K562 (cell line): ENCODE results near the gene F2RL1. TPM values are rescaled to one million over a fixed set of nuclear protein-coding genes. Genes with fewer than 3 reads are reported as not detected.

Experiments
- CAMTA2 ChIP-seq: fragments of 250-450 bp; sonication (Bioruptor Pico); conservative IDR thresholded peaks from 2 replicates; pipeline ENCODE4 v1.5.1; 2022
- ESRRA ChIP-seq: fragments of 450-650 bp; IDR thresholded peaks from 2 replicates; pipeline ENCODE4 v1.6.1; 2014; ENCODE audit warnings: low read depth, mild to moderate bottlenecking, moderate library complexity, borderline replicate concordance
- KLF10 ChIP-seq: fragments of 250-450 bp; sonication (Bioruptor Pico); IDR thresholded peaks from 2 replicates; pipeline ENCODE4 v1.6.1; 2021; ENCODE audit warnings: matching md5 sums
- MTA1 ChIP-seq: fragments of 450-650 bp; IDR thresholded peaks from 2 replicates; pipeline ENCODE4 v1.6.1; 2017; ENCODE audit warnings: borderline replicate concordance
- NCOA4 ChIP-seq: fragments of 450-650 bp; IDR thresholded peaks from 2 replicates; pipeline ENCODE4 v1.6.1; 2018; ENCODE audit warnings: mild to moderate bottlenecking; ENCODE audit not compliant: partially characterized antibody
- NFIC ChIP-seq: fragments of 450-650 bp; IDR thresholded peaks from 2 replicates; pipeline ENCODE4 v1.6.1; 2017; ENCODE audit warnings: mild to moderate bottlenecking, inconsistent platforms
- SMARCA5 ChIP-seq: fragments of 450-650 bp; IDR thresholded peaks from 2 replicates; pipeline ENCODE4 v1.6.1; 2016
- TSHZ1 ChIP-seq: fragments of 250-450 bp; sonication (Bioruptor Pico); IDR thresholded peaks from 2 replicates; pipeline ENCODE4 v1.4.0; 2020; ENCODE audit warnings: mild to moderate bottlenecking, moderate library complexity
- ZBTB40 ChIP-seq, 2 experiments: fragments of 450-650 bp in 1 of 2; sonication (generic) in 1 of 2; formaldehyde crosslinking in 1 of 2; IDR thresholded peaks; 2 replicates each; pipeline versions ENCODE4 v1.7.1 to v1.9.0; 2016 to 2022; ENCODE audit warnings: inconsistent platforms in 1 of 2, mild to moderate bottlenecking in 1 of 2, missing genetic modification reagents in 1 of 2
- ZFPM2 ChIP-seq: fragments of 250-450 bp; sonication (Bioruptor Pico); IDR thresholded peaks from 2 replicates; pipeline ENCODE4 v1.5.1; 2022; ENCODE audit warnings: mild to moderate bottlenecking
- ZNF699 ChIP-seq: fragments of 250-450 bp; sonication (Bioruptor Pico); IDR thresholded peaks from 2 replicates; pipeline ENCODE4 v1.8.0; 2021; ENCODE audit warnings: mild to moderate bottlenecking, moderate library complexity; ENCODE audit not compliant: insufficient replicate concordance
- polyA plus RNA-seq, 8 experiments: library from polyadenylated mRNA; depleted of rRNA in 4 of 8; stranded (reverse) in 5 of 8; unstranded in 3 of 8; fragments of >200 nt; fragmentation: Nextera tagmentation in 2 of 8; fragmentation: Illumina TruSeq in 1 of 8; extraction: Ambion mirVana in 2 of 8; extraction: Trizol in 1 of 8; gene quantifications; 2 replicates each; pipeline versions ENCODE4 v1.2.1 to v1.2.3, GENCODE V29; 2011 to 2014; ENCODE audit warnings: inconsistent platforms in 1 of 8, missing spikeins in 1 of 8
- total RNA-seq, 7 experiments: library from RNA; depleted of rRNA in 6 of 7; stranded (reverse); fragments of >200 nt in 6 of 7; fragmentation: Illumina TruSeq in 2 of 7; extraction: Trizol in 2 of 7; gene quantifications; 2 replicates each; pipeline versions ENCODE4 v1.2.1 to v1.2.3, GENCODE V29; 2011 to 2021; ENCODE audit warnings: low replicate concordance in 1 of 7
- TF ChIP-seq, protein P1 (sequence below): sonication (generic); formaldehyde crosslinking; IDR thresholded peaks from 2 replicates; pipeline ENCODE4 v1.8.1; 2023; ENCODE audit warnings: mild to moderate bottlenecking, missing genetic modification reagents

The F2RL1 gene
- total and polyA plus RNA-seq, 9 of the 15 experiments (the other 6 are each of a cell fraction or from before 2014, with no cell fraction given), result 0.03 to 0.50 (median 0.27) TPM; not detected in 6

DNA sequence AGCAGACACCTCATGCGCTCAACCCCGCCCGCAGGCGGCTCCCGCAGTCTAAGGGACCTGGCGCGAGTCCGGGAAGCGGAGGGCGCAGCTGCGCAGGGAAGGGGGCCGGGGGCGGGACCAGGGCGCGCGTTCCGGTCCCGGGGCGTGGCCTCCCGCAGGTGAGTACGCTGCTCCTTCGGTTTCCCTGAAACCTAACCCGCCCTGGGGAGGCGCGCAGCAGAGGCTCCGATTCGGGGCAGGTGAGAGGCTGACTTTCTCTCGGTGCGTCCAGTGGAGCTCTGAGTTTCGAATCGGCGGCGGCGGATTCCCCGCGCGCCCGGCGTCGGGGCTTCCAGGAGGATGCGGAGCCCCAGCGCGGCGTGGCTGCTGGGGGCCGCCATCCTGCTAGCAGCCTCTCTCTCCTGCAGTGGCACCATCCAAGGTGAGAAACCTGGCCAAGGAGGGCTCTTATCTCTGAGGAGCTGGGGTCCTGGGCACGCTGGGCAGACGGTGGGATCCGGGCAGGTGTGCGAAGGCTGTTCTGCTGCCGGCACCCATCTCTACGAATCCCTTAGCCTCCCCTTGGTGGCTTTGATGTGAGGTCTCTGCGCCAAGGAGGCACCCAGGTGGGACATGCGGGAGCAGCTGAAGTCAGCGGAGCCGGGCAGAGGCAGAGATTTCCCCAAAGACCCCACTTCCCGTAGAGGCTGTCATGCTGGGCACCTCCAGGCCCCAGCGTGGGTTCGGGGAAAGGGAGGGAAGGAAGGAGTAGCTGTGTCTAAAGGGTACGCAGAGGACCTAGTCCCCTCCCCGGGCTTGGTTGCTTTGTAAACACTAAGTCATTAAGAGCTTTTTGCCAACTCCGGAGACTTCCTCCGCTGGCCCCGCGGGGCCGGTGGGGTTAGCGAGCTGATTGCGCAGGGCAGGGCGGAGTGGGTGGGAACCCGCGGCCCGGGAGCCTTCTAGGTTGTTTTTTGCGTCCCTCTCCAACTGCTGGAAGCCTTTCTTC is at the start of gene F2RL1 (continued):
- no peak for TF ChIP-seq ZBTB40 (IDR thresholded peaks at IDR 0.05)
- TF ChIP-seq ZBTB40 (CRISPR knock-in tag; IDR thresholded peaks at IDR 0.05), result no peak
- TF ChIP-seq ZFPM2, result no peak
- no peak for TF ChIP-seq ZNF699
- no peak for TF ChIP-seq ESRRA
- TF ChIP-seq, protein P1, sequence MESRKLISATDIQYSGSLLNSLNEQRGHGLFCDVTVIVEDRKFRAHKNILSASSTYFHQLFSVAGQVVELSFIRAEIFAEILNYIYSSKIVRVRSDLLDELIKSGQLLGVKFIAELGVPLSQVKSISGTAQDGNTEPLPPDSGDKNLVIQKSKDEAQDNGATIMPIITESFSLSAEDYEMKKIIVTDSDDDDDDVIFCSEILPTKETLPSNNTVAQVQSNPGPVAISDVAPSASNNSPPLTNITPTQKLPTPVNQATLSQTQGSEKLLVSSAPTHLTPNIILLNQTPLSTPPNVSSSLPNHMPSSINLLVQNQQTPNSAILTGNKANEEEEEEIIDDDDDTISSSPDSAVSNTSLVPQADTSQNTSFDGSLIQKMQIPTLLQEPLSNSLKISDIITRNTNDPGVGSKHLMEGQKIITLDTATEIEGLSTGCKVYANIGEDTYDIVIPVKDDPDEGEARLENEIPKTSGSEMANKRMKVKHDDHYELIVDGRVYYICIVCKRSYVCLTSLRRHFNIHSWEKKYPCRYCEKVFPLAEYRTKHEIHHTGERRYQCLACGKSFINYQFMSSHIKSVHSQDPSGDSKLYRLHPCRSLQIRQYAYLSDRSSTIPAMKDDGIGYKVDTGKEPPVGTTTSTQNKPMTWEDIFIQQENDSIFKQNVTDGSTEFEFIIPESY (CRISPR knock-in tag), result 0 out of 2 replicates have a peak, but pooled peaks have one; percentile 34
- TF ChIP-seq NCOA4, result no peak
- no peak for TF ChIP-seq CAMTA2 (CRISPR knock-in tag)
- TF ChIP-seq MTA1, result no peak
- no peak for TF ChIP-seq SMARCA5
- no peak for TF ChIP-seq KLF10
- no peak for TF ChIP-seq TSHZ1 (CRISPR knock-in tag)
- TF ChIP-seq NFIC, result no peak
